SW 1271 (cell line): ENCODE results near the gene SUN1.

Source experiments
- DNase-seq, 2 experiments: peaks; one replicate each; lab custom pipeline; 2025; lab: John Stamatoyannopoulos, UW

Gene SUN1

GRCh38 chr7:904847-905246 lies 72.6 kb downstream of the SUN1 start:
- DNase-seq: no peak

DNA sequence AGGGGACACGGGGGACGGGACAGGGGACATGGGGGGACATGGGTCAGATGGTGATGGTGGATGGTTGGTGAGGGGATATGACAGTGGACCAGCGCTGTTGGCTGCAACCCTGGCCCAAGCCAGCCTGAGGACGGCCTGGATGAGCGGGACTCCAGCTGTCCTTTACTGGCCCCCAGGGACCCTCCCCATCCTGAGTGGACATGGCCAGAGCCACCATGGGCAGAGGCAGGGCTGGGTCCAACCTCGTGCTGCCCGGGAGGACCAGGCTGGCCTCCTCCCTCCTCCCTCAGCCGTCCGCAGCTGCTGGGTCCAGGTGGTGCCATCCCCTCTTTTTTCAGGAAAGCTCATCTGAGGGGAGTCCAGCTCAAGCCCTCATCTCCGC lies 74.5 kb downstream of the SUN1 start:
- no peak for DNase-seq

DNA sequence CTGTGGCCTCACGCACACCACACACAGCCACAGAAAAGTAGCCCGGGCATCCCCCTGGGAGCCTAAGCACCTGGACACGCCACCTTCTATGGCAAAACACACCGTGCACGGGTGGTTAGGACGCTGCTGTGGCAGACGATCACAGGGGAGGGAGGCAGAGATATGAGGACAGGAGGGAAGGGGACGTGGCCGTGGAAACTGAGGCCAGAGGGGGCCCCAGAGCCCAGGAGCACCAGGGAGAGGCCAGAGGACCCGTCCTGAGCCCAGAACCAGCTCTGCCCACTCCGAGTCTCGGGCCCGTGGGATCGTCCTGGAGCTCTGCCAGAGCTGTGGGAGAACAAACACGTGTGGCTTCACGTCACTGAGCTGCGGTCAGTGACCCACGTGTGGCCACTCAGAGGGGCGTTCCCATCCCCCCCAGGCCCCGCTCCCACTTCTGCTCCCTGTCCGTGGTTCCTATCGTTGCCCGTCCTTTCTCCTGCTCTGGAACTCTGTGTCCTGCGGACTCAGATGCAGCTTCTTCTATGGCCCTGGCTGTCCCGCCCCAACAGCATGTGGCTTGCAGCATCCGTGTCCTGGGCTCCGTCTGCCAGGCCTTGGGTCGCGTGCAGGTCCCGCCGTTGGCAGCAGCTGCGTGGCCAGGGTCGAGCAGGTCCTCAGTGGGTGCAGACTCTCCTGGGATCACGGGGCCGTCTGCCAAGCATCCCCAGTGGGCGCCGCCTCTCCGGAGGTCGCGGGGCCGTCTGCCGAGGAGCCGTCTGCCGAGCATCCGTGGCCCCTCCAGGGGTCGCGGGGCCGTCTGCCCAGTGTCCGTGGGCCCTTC lies 75.1 kb downstream of the SUN1 start:
- no peak for DNase-seq

DNA sequence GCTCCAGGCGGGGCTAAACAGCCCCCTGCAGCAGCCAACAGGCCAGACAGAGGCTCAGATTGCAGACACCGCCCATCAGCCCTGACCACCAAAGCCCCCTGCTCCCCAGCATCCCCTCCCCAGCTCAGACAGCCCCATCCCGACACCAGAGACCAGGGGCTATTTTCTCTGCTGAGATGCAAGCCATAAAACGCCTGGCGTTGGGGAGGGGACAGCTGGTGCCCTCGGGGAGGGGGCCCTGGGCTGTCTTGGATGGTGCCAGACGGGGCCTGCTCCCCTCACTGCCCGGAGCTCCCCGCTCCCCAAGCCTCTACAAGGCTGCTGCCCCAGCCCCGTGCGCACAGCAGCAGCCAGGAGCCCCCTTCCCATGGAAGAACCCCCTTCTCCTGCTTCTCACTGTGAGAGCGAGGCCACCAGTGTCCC lies 75.9 kb downstream of the SUN1 start:
- DNase-seq: no peak

DNA sequence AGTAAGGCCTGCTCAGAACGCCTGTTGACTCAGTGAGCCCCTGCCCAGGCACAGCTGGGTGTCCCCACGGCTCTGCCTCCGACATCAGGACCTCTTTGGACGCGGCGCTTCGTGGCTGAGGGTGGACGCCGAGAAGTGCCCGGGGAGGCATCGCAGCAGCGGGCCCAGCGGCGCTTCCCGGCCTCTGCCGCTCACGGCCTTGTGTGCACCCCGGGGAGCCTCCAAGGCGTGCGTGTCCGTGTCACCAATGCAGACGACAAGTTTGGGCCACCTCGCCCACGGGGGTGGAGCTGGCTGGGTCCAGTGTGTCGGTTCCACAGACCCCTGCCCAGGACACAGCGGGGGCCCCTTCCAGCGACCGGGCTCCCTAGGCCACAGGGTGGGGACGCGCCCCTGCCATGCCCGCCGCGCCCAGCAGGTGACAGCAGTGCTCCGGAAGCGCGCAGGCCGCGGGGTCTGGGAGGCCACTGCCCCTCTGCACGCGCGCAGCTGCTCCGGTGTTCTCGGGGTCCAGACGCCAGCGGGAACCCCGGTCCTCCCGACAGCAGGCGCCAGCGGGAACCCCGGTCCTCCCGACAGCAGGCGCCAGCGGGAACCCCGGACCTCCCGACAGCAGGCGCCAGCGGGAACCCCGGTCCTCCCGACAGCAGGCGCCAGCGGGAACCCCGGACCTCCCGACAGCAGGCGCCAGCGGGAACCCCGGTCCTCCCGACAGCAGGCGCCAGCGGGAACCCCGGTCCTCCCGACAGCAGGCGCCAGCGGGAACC lies 76.5 kb downstream of the SUN1 start:
- peak in 1 of 2 experiments; percentile 62 for DNase-seq

DNA sequence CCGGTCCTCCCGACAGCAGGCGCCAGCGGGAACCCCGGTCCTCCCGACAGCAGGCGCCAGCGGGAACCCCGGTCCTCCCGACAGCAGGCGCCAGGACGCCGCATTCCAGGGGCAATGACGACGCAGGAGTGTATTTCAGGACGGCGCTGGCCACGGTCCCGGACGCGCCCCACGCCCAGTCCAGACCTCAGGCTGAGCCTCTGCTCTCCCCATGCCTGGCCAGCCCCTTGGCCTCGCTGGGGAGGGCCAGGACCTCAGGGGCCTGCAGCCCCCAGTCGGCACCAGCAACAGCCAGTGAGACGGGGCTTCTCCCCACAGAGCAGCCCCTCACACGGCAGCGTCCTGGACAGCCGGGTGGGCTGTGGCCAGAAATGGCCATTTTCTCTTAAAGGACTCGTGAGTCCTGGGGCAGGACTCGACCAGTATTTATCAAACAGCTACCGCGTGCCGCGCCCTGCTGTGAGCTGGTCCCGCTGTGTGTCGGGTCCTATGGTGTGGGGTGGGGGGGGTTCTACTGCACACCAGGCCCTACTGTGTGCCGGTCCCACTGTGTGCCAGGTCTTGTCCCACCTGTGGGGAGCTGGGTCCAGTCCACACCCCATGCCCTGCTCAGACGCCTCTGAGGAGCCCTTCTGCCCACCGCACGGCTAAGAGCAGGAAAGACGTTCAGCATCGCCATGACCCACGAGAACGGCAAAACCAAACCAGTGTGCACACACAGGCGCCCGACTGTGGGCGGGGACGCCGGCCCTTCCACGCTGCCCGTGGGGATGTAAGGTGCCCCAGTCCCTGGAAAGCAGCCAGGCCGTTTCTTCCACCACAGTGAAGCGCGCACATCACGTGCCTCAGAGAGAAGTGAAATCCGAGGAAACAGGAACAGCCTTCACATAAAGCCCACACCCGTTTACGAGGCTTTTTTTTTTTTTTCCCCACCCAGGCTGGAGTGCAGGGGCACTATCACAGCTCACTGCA lies 77.4 kb downstream of the SUN1 start:
- DNase-seq: peak in 1 of 2 experiments; percentile 16

GRCh38 chr7:910441-910861 lies 78.2 kb downstream of the SUN1 start:
- no peak for DNase-seq

- no peak for DNase-seq
Measured at GRCh38 chr7:910931-911431, 78.7 kb downstream of the SUN1 start.

- no peak for DNase-seq
Measured at GRCh38 chr7:911791-912480, 79.7 kb downstream of the SUN1 start.

DNA sequence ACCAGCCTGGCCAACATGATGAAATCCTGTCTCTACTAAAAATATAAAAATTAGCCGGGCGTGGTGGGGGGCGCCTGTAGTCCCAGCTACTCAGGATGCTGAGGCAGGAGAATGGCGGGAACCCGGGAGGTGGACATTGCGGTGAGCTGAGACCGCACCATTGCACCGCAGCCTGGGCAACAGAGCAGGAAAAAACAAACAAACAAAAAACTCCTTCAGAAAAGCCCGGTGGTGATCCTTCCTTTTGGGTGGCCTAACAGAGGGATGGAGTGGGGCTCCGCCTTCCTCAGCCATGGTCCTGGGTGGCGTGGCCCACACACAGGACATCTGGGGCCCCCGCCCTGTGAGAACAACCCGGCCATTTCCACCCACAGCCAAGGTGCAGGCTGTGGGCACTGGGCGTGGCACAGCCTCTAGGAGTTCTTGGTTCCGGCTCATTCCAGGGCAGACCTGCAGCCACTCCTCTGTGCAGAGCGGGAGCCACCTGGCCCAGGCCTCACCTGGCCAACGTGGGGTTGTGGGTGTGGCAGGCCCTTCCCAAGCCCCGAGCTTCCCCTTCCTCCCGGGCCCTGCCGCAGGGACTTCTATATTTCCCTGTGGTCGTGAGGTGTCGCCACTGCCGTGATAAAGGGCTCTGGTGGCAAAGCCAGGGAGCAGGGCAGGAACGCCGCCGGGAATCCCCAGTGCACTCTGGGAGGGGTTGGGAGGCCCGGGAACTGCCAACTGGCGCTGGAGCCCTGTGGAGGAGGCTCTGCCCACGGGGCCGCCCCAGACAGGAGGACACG lies 81.7 kb downstream of the SUN1 start:
- no peak for DNase-seq

DNA sequence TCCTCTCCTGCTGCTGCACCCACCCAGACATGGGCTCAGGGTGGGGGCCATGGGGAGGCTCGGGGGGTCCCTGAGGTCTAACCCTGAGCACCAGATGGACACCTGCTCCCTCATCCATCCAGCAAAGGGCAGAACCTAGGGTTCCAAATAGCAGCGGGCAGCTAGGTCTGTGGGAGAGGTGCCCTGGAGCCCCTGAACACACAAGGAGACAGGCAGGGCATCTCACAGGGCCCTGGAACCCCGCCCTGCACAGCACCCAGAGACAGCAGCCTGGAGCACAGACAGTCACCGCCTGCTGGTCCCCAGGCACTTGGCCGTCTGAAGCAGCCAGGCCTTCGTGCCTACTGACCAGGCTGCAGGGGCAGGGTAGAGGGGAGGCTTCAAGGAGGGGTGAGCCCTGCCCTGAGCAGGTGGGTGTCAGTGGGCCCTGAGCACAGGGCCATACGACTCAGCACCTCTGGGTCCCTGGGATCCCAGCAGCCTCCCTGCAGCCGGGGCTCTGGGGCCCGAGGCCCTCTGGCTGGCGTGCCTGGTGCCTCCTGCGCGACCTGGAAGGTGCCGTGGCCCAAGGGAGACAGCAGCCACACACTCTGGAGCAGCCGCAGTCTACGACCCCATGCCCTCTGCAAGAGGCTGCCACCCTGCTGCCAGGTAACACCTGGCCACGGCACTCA lies 82.4 kb downstream of the SUN1 start:
- DNase-seq: no peak

DNA sequence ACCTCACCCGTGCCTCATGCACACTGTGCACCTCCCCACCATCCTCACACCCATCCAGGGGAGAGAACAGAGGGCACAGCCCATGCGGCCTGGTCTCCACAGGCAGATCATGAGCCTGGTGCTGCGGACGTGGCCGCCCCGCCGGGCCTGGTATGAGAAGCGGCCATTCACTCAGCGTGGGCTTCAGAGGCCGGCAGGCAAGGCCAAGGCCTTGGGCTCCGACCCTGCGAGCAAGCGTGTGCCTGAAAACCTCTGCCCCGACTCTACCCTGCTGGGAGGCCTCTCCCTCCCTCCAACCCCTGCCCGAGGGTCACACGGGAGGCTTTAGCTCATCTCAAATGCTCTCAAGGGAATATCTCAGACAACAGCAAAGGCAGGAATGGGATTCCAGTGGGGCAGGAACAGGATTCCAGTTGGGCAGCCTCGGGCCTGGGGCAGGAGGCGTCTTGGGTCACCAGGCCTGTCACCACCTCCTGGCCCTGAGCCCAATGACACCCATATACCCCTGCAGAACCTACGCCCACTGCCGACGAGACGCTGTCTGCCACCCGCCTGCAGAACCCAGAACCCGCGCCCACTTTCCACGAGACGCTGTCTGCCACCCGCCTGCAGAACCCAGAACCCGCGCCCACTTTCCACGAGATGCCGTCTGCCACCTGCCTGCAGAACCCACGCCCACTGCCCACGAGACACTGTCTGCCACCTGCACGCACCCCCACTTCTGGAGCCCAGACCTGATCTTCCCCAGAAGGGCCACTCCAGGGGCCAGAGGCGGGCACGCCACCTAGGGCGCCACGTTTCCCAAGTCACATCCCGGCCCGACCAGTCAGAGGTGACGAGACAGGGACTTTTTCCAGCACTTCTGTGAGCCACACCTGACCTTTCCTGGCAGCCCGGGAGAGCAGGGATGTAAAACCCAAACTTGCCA lies 83.3 kb downstream of the SUN1 start:
- no peak for DNase-seq

- no peak for DNase-seq
Measured at GRCh38 chr7:916291-916941, 84.1 kb downstream of the SUN1 start.

DNA sequence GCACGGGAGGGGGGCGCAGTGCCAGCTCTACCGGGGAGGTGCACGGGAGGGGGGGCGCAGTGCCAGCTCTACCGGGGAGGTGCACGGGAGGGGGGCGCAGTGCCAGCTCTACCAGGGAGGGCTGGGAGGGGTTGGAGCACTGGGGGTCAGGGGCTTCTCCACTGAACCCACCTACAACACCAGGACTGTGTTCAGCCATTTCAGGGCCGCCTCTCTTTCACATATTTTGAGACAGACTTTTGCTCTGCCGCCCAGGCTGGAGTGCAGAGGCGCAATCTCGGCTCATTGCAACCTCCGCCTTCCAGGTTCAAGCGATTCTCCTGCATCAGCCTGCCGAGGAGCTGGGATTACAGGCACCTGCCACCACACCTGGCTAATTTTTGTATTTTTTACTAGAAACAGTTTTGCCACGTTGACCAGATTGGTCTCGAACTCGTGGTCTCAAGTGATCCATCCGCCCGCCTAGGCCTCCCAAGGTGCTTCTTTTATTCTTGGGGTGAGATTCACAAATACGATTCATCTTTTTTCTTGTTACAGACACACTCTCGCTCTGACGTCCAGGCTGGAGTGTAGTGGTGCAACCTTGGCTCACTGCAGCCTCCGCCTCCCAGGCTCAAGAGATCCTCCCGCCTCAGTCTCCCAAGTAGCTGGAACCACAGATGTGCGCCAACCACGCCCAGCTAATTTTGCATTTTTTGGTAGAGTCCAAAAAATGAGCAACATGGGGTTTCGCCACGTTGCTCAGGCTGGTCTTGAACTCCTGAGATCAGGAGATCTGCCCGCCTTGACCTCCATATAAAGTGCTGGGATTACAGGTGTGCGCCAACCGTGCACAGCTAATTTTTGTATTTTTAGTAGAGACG lies 85.2 kb downstream of the SUN1 start:
- no peak for DNase-seq

DNA sequence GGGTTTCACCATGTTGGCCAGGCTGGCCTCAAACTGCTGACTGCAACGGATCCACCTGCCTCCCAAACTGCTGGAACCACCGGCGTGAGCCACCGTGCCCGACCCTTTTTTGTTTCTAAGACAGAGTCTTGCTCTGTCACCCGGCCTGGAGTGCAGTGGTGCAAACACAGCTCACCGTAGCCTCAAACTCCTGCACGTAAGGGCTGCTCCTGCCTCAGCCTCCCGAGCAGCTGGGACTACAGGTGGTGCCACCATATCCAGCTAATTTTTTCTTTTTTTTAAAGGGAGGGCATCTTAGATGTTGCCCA lies 85.8 kb downstream of the SUN1 start:
- DNase-seq: no peak

GRCh38 chr7:918441-919113 lies 86.3 kb downstream of the SUN1 start:
- DNase-seq: no peak

GRCh38 chr7:919114-919442 lies 86.8 kb downstream of the SUN1 start:
- DNase-seq: no peak
